Mesenteric fat pad (tissue), 1 donor: ENCODE measurements around the gene ANO6. TPM values are rescaled to one million over a fixed set of nuclear protein-coding genes. Genes with fewer than 3 reads are reported as not detected.

Experiments
- DNase-seq: peaks from one replicate; pipeline ENCODE4 v3.0.0-alpha.2; 2020; ENCODE audit warnings: low spot score
- total RNA-seq: library from RNA; stranded (reverse); fragmentation: NEBNext Ultra II Directional; extraction: Animal tissue kit (Norgen Biotek cat#: 25700); gene quantifications from one replicate; pipeline ENCODE4 v1.2.1, GENCODE V29; 2021
- donor health status: DM: yes; HTN: yes; CAD: no.

The ANO6 gene
- total RNA-seq, 1 donor from 2014 or later: 152 TPM

DNA sequence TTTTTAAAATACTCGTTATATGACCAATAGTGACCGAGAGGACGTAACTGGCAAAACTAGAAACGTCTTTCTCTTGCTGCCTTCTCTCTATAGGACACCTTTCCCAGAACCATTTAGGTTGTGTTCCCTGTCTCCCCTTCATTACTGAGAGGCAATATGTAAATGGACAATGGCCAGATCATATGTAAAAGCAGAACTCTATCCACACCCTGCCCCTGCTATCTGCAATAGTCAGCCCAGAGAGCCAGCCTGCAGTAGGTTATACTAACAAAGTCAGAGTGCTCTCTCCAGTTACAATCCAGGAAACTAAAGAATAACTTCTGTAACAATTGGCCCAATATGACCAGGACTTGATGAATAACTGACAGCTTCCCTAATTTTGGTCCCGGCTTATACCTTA, 216.8 kb downstream of the ANO6 start:
- no peak for DNase-seq

- no peak for DNase-seq
These were observed 217.6 kb downstream of the ANO6 start for GRCh38 chr12:45433441-45433868.

DNA sequence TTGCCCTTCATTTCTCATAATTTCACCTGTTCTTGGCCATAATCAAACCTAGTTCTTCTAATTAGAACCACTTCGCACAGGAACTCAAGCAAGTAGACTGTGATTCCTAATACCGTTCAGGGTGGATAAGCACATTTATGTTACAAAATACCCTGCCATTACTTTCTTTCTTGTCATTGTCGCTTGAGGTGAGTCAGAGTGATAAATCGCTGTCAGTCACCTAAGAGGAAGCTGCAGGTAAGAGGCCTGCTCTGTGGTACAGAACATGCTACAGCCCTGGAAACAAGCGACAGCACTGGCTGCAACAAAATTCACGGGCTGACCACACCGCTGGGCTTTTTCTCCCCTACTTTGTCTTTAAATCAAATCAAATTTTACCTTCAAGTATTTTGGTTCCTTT, 218.2 kb downstream of the ANO6 start:
- no peak for DNase-seq

GRCh38 chr12:45435945-45436710, 220.2 kb downstream of the ANO6 start:
- no peak for DNase-seq

DNA sequence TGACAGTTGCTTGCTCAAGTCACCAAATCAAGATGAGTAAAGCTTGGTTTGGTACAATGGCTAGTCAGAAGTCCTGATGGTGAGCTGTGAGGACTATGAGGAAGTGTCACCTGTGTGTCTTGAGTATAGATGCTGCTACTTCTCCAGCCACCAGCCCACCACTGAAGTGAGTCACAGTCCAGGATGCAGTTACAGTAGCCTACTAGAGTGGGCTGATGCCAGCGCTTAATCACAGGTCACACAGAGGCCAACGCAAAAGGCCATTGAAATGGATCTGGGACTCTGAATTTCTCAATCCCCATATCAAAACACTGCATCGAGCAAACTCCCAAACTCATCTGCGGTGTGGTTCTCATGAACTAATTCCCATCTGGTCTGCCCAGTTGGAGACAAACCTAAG, 223.1 kb downstream of the ANO6 start:
- DNase-seq: no peak

GRCh38 chr12:45446013-45446412, 230.1 kb downstream of the ANO6 start:
- no peak for DNase-seq

GRCh38 chr12:45458238-45458637, 242.3 kb downstream of the ANO6 start:
- DNase-seq: no peak

DNA sequence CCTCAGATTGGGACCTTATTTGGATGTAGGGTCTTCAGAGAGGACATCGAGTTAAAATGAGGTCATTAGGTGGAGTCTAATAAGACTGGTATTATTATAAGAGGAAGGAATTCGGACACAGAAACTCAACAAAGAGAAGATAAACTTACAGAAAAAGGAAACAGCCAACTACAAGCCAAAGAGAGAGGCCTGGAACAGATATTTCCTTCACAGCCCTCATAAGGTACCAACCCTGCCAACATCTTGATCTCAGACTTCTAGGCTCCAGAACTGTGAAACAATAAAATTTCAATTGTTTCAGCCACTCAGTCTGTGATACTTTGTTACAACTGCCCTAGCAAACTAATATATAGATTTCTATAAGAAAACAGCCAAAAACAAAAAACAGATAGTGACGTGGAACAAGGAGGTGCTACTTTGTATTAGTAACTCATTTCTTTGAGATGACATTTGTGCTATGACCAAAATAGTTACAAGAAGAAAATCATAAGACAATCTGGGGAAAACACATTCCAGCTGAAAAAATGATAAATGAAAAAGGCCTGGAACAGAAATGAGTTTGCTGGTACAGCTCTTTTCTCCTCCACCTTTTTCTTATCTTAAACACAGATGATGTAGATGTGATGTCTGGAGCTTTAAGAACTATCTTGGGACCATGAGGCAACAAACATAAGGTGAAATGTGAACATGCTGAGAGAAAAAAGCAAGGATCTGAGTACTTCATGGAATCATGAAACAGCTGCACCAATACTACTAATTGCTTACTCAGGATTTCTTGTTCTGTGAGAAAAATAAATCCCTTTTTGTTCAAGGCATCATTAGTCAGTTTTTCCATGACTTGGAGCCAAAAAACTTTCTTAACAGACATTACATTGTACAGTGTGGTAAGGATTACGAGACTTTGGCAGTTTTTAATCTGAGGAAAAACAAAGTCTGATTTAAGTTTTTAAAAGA, 243.2 kb downstream of the ANO6 start:
- DNase-seq: no peak

GRCh38 chr12:45462506-45462905, 246.6 kb downstream of the ANO6 start:
- DNase-seq: no peak

DNA sequence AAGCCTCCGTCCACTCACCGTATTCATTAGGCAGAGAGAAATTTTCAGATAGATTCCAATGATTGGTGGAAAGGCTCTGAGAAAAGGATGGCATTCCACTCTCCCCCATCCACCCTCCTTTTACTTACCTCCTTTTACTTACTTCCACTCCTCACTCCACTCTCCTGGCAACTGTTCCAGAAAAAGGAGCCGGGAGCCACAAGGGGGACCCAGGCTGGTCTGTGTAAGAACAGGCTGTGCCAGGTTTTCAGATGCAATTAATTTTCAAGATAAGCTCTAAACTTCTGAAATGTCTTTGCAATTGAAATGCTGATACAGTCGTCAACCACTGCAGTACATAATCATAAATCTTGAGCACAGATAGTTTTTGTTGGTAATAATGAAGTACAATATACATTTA, 248.8 kb downstream of the ANO6 start:
- no peak for DNase-seq

- no peak for DNase-seq
These were observed 253.1 kb downstream of the ANO6 start for GRCh38 chr12:45468751-45469615.

- no peak for DNase-seq
These were observed 254.0 kb downstream of the ANO6 start for GRCh38 chr12:45469902-45470301.

GRCh38 chr12:45473636-45474035, 257.7 kb downstream of the ANO6 start:
- no peak for DNase-seq

DNA sequence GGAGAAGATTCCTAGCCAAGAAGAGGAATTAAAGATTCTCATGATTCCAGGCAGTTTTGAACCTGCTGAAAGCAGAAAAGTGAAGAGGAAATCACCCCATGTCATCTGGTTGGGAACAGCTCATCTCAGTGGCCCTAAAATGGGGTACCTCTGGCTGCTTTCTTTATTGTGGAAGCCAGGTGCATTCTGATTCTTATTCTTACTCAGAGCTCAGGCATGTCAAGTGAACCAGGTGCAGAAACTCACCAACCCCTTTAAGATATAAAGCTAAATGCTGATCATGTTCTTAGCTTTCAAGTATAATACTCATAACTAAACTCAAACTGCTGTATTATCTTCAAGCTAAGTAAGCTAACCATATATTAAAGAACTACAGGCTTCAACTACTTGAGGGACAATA, 259.7 kb downstream of the ANO6 start:
- no peak for DNase-seq

DNA sequence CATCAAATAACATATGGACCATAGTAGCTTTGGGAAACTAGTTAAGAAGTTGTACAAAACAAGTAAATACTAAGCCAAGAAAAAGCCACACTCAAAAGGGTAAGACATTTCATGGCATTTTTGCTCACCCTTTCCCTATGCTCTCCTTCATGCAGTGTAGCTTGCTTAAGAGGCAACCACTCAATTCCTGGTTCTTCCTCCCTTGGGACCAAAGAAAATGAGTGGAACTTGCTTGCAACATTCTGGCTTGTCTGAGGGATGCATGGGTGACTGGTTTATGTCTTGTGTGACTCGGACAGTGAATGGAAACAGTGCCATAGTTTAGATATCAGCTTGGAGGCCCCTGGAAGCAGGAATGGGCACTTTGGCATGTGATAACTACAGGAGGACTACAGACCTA, 261.6 kb downstream of the ANO6 start:
- no peak for DNase-seq

DNA sequence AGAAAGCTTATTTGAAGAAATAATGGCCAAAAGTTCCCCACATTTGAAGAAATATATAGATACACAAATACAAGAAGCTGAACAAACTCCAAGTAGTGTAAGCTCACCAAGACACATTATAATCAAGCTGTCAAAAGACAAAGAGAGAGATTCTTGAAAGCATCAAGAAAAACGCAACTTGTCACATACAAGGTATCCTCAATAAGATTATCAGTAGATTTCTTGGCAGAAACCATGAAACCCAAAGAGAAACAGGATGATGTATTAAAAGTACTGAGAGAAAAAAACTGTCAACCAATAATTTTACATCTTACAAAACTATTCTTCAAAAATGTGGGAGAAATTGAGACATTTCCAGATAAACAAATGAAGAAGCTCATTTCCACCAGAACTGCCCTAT, 263.0 kb downstream of the ANO6 start:
- DNase-seq: no peak

DNA sequence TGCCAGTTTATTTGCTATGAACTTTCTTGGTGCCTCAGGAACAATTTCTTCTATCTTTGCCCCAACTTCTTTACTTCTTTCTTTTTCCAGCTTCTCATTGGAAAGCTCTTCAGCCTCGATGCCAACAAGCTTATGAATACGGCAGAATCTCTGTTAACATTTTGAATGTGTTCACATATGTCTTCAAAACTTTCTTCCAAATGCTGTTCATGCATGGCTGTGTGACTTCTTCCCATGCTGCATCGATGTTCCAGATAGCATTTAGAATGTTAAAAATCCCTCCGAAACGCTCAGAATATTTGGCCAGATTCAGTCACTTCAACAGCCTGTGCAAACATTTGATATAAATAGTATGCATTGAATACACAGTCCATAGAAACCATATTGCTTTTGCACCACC, 265.9 kb downstream of the ANO6 start:
- no peak for DNase-seq

- no peak for DNase-seq
These were observed 267.7 kb downstream of the ANO6 start for GRCh38 chr12:45483571-45483970.
